Measurements from ENCODE around the gene ALMS1.

Gene ALMS1

DNA sequence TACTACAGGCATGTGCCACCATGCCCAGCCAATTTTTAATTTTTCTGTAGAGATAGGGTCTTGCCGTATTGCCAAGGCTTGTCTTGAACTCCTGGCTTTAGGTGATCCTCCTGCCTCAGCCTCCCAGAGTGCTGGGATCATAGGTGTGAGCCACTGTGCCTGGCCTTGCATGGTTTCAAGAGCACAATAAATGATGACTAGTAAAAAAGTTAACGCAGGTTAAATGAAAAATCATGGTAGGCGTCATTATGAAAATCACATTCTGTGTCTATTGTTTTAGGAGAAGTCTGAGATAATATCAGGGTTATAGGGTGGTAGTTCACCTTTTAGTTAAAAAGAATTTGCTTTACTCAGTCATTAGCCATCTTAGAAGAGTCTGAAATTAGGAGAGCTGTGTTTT, 38.3 kb downstream of the ALMS1 start:
- FAIRE-seq (no peak), DNase-seq (ENCODE audit: insufficient read length, low spot score) (no peak)

DNA sequence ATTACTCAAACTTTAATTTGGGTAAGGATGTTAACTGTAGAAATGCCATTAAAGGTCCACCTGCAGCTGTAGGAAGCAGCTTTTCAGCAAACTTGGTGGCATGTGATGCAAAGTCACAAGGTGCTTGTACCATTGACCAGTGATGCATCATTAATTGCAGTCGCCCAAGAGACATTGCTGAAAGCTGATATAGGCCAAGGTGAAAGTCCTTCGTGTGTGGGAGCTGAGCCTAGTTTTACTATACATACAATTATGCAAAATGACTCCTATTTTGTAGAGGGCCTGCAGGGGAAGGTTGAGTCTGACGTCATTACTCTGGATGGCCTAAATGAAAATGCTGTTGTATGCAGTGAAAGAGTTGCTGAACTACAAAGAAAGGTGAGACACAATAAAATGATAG, 40.5 kb downstream of the ALMS1 start:
- DNase-seq (ENCODE audit: insufficient read length, low spot score) (no peak), FAIRE-seq (no peak)
- TF ChIP-seq, protein P1, sequence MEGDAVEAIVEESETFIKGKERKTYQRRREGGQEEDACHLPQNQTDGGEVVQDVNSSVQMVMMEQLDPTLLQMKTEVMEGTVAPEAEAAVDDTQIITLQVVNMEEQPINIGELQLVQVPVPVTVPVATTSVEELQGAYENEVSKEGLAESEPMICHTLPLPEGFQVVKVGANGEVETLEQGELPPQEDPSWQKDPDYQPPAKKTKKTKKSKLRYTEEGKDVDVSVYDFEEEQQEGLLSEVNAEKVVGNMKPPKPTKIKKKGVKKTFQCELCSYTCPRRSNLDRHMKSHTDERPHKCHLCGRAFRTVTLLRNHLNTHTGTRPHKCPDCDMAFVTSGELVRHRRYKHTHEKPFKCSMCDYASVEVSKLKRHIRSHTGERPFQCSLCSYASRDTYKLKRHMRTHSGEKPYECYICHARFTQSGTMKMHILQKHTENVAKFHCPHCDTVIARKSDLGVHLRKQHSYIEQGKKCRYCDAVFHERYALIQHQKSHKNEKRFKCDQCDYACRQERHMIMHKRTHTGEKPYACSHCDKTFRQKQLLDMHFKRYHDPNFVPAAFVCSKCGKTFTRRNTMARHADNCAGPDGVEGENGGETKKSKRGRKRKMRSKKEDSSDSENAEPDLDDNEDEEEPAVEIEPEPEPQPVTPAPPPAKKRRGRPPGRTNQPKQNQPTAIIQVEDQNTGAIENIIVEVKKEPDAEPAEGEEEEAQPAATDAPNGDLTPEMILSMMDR (IDR thresholded peaks at IDR 0.05; ENCODE audit: insufficient read depth, missing control alignments), result no peak

More for the DNA sequence above, 38.3 kb downstream of the ALMS1 start:
- TF ChIP-seq, protein P1 (IDR thresholded peaks at IDR 0.05; ENCODE audit: insufficient read depth, missing control alignments), result no peak

DNA sequence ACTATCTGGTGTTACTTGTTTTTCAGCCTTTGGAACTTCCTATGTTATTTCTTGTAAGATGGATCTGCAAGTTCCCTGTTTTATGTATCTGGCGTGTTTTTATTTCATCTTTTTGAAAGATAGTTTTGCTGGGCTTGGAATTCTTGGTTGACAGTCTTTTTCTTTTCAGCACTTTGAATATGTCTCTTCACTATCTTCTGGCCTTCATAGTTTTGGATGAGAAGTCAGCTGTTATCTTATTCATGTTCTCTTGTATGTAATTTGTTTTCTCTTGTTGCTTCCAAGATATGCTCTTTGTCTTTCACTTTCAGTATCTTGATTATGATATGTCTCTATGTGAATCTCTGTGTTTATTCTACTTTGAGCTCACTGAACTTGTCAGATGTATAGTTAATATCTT, 50.4 kb downstream of the ALMS1 start:
- TF ChIP-seq, protein P1 (IDR thresholded peaks at IDR 0.05; ENCODE audit: insufficient read depth, missing control alignments), result no peak
- DNase-seq (ENCODE audit: insufficient read length, low spot score) (no peak), FAIRE-seq (no peak)

GRCh38 chr2:73444202-73444601, 58.6 kb downstream of the ALMS1 start:
- FAIRE-seq, result no peak
- TF ChIP-seq, protein P1 (IDR thresholded peaks at IDR 0.05; ENCODE audit: insufficient read depth, missing control alignments), result no peak
- DNase-seq (ENCODE audit: insufficient read length, low spot score), result no peak

DNA sequence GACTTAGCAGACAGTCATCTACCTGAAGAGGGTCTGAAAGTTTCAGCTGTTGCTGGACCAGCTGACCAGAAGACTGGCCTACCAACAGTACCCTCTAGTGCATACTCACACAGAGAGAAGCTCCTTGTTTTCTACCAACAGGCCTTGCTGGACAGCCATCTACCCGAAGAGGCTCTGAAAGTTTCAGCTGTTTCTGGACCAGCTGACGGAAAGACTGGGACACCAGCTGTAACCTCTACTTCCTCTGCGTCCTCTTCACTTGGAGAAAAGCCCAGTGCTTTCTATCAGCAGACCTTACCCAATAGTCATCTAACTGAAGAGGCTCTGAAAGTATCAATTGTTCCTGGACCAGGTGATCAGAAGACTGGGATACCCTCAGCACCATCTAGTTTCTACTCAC, 63.2 kb downstream of the ALMS1 start:
- DNase-seq (ENCODE audit: insufficient read length, low spot score), result no peak
- FAIRE-seq, result no peak
- TF ChIP-seq, protein P1 (IDR thresholded peaks at IDR 0.05; ENCODE audit: insufficient read depth, missing control alignments), result no peak

- TF ChIP-seq, protein P1 (IDR thresholded peaks at IDR 0.05; ENCODE audit: insufficient read depth, missing control alignments), result no peak
- FAIRE-seq (no peak), DNase-seq (ENCODE audit: insufficient read length, low spot score) (no peak)
These were observed 63.8 kb downstream of the ALMS1 start for GRCh38 chr2:73449404-73449803.

GRCh38 chr2:73451263-73451972, 65.8 kb downstream of the ALMS1 start:
- no peak for FAIRE-seq

More at GRCh38 chr2:73451263-73451972, 65.8 kb downstream of the ALMS1 start:
- TF ChIP-seq, protein P1 (IDR thresholded peaks at IDR 0.05; ENCODE audit: insufficient read depth, missing control alignments), result no peak
- DNase-seq (ENCODE audit: insufficient read length, low spot score), result no peak
